ENCODE data around the gene HCCS.

Gene HCCS

DNA sequence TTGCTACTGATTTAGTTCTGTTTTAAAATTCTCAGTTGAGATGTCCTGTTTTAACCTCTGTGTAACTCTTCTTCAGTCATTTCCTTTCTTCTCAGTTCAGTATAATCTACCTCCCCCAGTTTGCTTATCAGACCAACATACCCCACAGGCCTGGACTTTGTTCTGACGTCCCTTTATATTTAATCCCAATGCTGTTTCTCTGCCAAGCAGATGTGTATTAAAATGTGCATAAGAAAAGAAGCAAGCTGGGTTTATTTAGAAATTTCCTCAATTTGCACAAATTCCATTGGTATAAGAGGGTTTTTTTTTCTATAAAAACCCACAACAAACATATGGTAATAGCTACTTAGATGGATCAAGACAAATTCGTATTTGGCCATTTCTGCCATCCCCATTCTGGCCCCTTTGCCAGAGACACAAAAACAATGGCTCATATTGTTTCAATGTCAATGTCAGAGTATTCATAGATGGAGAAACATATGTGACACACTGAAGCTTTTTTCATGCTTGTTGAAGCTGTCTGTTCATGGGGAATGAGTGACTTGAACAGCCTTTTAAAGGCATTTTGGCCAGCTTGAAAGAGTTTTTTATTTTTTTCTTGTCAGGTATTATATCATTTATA, 24.5 kb downstream of the HCCS start:
- peak; percentile 17 for DNase-seq (ENCODE audit: low read depth)
- TF ChIP-seq, protein P1, sequence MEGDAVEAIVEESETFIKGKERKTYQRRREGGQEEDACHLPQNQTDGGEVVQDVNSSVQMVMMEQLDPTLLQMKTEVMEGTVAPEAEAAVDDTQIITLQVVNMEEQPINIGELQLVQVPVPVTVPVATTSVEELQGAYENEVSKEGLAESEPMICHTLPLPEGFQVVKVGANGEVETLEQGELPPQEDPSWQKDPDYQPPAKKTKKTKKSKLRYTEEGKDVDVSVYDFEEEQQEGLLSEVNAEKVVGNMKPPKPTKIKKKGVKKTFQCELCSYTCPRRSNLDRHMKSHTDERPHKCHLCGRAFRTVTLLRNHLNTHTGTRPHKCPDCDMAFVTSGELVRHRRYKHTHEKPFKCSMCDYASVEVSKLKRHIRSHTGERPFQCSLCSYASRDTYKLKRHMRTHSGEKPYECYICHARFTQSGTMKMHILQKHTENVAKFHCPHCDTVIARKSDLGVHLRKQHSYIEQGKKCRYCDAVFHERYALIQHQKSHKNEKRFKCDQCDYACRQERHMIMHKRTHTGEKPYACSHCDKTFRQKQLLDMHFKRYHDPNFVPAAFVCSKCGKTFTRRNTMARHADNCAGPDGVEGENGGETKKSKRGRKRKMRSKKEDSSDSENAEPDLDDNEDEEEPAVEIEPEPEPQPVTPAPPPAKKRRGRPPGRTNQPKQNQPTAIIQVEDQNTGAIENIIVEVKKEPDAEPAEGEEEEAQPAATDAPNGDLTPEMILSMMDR (IDR thresholded peaks at IDR 0.05; ENCODE audit: low read length, missing control alignments): no peak
- H3K4me3 ChIP-seq (replicated peaks; ENCODE audit: low read depth, low read length): no peak overlapping the region

DNA sequence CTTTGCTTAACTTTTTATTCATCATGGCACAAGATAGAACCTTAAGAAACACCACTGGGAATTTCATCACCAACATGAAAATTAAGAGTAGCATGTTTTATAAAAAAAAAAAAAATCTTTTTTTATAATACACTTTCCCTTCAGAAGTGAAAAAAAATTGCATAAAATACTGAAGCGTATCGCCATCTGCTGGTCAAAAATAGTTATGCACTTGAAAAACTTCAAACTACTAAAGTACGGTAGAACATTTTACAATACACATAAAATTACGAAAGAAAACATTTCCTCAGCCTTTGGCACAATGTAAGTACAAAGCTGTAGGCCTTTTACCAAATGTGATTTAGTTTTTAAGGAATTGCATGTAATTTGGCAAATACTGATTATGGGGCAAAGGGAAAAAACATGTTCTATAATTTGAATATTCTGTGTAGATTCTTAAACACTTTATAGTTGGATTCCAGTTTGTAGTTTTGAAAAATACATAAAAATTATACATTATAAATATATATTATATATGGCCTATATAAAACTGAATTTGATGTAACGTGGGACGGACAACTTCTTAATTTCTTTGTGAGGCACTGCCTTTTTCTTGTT, 26.5 kb downstream of the HCCS start:
- no peak overlapping the region for H3K4me3 ChIP-seq (replicated peaks; ENCODE audit: low read depth, low read length)
- peak; percentile 75 for DNase-seq (ENCODE audit: low read depth)
- TF ChIP-seq, protein P1 (IDR thresholded peaks at IDR 0.05; ENCODE audit: low read length, missing control alignments): peak; percentile 51

DNA sequence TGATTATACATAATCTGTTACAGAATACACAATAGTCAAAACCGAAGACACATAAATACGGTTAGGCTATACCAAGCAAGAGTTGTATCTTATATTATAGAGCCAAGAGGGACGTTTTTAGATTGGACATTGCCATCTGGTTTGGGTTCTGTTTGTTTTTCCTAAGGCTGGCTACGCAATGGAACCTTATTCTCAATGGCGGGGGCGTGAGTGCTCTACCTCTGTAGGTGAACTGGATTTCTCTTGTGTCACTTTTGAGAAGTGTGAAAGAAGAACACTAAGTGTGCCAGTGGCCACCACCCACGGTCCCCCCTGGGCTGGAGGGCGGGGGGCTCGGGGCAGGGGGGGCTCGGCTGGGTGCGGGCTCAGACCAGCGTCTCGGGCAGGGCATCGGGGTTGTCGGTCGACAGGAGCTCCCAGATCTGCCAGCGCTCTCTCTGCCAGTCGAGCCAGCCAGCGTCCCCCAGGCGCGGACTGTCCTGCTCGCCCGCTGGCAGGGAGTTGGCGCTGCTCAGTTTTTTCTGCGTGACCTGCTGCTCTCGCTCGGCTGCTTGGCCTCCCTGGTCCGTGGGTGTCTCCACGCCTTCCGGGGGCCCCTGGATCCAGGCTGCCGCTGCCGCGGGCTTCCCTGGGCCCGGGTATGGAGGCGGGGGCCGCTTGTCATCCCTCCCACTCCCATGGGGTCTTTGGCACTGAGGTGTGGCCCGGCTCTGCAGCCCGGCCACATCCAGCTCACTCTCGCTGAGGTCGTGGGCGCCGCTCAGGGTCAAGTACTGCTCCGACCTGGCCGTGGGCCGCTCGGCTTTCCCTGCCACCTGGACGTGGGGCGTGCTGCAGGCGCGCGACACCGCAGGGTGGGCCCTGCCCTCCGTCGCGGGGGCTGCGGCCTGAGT, 27.6 kb downstream of the HCCS start:
- no peak for DNase-seq (ENCODE audit: low read depth)
- TF ChIP-seq, protein P1 (IDR thresholded peaks at IDR 0.05; ENCODE audit: low read length, missing control alignments): no peak
- no peak overlapping the region for H3K4me3 ChIP-seq (replicated peaks; ENCODE audit: low read depth, low read length)

DNA sequence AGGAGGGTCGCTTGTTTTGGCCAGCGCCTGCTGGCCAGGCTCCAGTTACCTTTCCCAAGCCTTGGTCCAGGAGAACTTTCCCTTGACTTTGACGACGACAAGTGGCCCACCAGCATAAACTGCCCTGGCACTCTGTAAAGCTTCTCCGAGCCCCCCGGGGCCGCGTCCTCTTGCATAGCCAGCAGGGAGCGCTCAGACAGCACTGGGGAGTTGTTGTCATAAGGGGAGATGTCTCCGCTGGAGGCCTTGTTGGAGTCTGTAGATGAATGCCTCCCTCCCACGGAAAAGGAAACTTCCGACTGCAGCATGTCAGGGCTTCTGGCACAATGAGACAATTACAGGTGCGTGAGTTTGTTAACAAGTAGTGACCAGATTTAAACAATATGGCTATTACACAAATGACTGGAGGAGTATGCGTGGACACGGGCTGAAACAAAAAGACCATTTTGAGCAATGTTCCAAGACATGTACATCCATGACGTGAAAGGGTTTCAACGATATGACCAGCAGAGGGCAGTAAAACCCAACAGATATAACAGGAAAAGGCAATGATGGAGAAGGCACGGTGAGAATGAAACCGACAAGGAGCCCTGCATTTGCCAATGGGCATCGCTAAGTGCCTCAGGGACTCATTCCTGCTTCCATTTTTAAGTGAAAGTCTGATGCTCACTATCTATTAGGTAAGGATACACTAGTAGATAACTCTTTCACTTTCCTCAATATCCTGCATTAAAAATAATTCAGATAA, 33.0 kb downstream of the HCCS start:
- DNase-seq (ENCODE audit: low read depth): peak; percentile 87
- no peak overlapping the region for H3K4me3 ChIP-seq (replicated peaks; ENCODE audit: low read depth, low read length)
- TF ChIP-seq, protein P1 (IDR thresholded peaks at IDR 0.05; ENCODE audit: low read length, missing control alignments): peak; percentile 40

DNA sequence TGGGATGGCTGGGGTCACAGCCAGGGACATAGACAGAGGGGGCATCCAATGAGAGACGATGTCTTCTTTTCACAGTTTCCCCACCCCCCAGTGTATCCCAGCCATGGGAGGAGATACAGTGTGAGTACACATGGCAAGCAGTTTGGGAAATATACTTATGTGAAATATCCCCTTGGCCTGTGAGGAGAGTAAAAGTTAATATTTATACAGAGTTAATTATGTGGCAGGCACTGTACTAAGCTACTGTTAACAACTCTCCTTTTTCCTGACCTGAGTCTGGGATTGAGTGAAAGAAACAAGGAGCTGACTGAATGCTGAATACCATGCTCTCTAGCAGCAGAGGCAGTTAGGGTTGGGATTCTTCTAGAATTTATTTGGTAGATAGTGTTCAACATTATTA, 35.3 kb downstream of the HCCS start:
- no peak for DNase-seq (ENCODE audit: low read depth)
- no peak overlapping the region for H3K4me3 ChIP-seq (replicated peaks; ENCODE audit: low read depth, low read length)
- TF ChIP-seq, protein P1 (IDR thresholded peaks at IDR 0.05; ENCODE audit: low read length, missing control alignments): no peak

DNA sequence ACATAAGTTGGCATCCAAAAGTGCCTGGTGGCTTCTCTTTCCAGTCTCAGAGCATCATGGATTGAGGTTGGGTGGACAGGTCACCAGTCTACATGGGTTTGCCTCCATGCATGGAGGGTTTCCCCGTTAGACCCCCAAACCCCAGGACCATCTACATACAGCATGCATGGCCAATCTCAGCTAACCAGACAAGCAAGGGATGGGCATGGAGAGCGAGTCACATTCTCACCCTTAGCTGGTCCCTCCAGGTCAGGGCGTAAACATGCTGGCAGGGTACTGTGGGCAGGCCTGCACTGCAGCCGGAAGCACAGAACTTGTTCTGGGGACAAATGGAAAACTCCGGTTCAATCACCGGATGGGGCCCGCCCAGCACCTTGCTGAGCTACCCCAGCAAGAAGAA, 37.3 kb downstream of the HCCS start:
- H3K4me3 ChIP-seq (replicated peaks; ENCODE audit: low read depth, low read length): no peak overlapping the region
- no peak for DNase-seq (ENCODE audit: low read depth)
- TF ChIP-seq, protein P1 (IDR thresholded peaks at IDR 0.05; ENCODE audit: low read length, missing control alignments): no peak

All from fibroblast of pulmonary artery (primary cell).